Jurkat, Clone E6-1 (cell line): ENCODE results near the gene C1QTNF12.
"Not testable (repeated sequence)": the region's sequence is repeated elsewhere in the genome, so short reads cannot be mapped to it uniquely, and the experiment has no call there.

Experiments
- DNase-seq: peaks from one replicate; pipeline ENCODE4 v3.0.0-alpha.2; 2011; ENCODE audit warnings: low read depth, low spot score
- H3K4me3 ChIP-seq: 2 replicates; pipeline ENCODE4 v1.5.1; 2011; ENCODE audit warnings: mild to moderate bottlenecking, low read length, control low read depth, moderate library complexity

Gene C1QTNF12

DNA sequence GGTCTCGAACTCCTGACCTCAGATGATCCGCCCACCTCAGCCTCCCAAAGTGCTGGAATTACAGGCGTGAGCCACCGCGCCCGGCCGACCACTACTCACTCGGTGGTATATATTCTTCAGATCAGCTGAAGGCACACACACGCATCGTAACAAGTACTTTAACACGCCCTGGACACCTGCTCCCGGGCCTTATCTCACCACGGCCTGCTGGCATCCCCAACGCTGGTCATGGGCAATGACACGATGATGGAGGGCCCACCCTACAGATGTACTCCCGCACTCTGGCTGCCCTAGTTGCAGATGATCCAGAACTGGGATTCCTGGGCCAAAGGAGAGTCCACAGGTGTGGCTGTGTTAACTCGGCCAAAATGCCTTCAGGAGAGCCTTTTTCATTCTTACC is 15.5 kb upstream of the C1QTNF12 start:
- DNase-seq, result no peak
- no peak overlapping the region for H3K4me3 ChIP-seq

DNA sequence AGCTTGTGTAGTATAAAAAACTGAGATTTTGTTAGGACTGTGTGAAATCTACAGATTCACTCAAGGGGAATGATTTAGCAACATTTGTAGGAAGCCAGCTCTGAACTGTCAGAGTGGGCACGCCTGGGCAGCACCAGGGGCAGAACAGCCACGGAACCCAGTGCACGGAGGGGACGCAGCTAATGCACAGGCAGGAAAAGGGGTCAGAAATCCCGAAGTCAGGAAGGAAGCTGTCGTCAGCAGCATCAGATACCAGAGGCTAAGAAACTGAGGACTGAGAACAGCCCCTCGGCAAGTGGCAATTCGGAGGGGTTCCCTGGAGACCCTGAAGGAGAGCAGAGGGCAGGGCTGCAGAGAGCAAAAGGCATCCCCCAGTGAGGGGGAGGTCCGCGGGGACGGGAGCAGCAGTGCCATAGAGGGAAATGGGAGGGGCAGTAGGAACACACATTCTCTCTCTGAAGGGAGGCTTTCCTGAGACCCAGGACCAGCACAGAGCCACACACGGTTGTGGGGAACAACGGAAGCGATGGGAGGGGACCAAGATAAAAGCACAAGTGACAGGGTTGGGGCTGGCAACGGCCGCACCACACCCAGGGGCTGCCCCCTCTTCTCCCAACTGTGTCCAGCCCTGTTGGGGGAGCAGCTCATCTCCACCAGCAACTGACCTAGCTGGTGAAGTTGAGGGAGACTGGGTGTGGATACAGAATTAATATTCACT is 14.5 kb upstream of the C1QTNF12 start:
- no peak overlapping the region for H3K4me3 ChIP-seq
- no peak for DNase-seq

DNA sequence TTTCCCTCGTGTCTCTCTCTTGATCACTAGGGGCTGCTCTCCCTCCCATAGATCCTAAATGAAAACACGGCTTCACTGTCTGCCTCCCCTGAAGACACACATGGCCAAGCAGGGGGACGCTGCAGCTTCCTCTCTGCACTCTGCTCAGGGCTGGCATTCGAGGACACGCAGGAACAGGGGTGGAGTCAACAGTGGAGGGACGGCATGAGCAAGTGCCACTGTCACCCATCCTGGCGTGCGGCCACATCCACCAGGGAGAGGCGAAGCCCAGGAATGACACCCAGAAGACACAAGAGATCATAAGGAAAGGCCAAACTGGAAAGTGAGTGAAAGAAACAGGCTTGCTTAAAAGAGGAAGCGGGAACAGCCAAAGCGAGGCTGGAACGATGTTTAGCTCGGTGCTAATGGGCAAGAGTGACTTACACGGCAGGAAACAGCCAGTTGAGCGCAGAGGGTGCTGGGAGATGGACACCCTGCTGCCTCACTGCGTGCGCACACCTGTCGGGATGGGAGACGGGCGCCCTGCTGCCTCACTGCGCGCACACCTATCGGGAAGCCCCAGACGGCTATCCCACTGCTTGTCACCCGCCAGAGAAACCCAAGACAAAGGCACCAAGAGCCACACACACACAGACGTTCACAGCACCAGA is 13.6 kb upstream of the C1QTNF12 start:
- no peak overlapping the region for H3K4me3 ChIP-seq
- no peak for DNase-seq

DNA sequence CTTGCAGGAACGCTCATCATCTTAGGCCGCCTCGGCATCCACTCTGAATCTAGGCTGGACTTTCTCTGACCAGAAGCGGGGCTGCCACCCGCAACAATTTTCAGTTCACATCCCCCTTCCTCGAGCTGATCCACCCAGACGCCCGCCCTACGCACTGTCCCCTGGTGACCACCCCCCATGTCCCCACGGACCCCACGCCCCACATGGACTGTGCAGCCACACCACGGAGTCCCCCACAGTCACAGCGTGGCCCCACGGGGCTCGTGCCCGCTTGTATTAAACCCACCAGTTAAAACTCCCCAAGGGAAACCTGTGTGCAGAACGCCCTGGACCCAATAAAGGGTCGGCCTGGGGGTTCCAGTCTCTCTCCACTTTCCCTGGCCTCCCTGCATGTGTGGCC is 13.0 kb upstream of the C1QTNF12 start:
- no peak overlapping the region for H3K4me3 ChIP-seq
- no peak for DNase-seq

DNA sequence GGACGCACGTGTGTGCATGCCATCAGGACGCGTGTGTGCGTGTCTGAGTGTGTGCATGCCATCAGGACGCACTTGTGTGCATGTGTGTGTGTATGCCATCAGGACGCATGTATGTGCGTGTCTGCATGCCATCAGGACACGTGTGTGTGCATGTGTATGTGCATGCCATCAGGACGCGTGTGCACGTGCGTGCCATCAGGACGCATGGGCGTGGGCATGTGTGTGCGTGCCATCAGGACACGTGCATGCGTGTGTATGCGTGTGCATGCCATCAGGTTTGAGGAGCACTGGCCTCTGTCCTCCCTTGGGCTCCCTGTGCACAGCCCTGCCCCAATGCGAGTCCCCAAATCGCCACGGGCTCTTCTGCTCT is 12.6 kb upstream of the C1QTNF12 start:
- DNase-seq, result no peak
- no peak overlapping the region for H3K4me3 ChIP-seq

DNA sequence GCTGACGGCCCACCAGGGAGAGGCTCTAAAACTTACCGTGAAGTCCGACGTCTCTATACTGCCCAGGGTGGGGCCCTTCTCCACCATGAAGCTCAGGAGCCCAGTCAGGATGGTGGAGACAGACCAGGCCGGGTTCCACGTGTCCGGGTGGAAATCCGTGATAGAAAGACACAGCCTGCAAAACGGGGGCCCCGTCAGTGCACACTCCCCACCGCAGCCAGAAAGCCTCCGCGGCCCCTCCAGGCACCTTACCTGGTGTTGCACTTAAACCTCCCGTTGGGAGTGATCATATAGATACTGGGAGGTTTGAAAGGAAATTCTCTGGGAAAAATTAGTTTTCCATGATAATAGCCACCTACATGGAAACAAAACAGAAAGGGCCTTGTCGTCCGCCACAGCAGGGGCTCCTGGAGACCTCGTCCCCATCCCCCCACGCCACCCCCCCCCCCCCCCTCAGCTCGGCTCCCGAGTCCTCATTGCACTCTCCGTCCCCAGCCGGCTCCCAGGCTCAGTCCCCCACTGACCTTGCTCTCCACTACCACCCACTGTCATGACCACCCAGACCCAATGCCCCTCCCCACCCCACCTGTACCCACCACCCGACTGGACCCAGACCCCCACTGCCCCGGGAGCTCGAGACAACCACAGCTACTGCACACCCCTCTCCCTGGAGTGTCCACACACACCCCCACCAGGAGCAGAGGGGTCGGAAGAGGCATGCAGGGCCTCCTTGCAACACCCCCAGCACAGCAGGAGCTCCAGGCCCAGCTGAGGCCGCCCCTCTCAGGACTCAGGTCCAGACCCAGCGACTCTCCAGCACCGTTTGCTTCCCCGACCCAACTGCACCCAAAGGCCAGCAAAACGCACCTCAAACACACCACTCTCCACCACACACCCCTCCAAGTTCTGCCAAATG is 10.7 kb upstream of the C1QTNF12 start:
- no peak overlapping the region for H3K4me3 ChIP-seq
- no peak for DNase-seq

DNA sequence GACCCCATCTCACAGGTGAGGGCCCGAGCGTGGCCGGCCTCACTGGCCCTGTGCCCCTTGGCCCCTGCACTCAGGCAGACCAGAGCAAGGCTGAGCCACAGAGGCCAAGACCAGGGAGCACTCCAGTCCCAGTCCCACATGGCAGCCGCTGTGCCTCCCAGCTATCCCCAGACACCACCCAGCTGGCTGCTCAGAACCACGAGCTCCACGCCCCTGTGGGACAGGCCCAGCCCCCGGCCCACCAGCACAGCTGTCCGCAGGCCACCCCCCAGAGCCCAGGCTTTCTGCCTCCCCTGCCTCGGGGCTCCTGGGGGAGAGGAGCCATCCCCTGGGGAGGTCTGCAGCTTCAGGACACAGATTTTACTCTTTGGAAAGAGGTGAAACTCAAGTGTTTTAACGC is 9.1 kb upstream of the C1QTNF12 start:
- DNase-seq, result no peak
- H3K4me3 ChIP-seq, result no peak overlapping the region

DNA sequence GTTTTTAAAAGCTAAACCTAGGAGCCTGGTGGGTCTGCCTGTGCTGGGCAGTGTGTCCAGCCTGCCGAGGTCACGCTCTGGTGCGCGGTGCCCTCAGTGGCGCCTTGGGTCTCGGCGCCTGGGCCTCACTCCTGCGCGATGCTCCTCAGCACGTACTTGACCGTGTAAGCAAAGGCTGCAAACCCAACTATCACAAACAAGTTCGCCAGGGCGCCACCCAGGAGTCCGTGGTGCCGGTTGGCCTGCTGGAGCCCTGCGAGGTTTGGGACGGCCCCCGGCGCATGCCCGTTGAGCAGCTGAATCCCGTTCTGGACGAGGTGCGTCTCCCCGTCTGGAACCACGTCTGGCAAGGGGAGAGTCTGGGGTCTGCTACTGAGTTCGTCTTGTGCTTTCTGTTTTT is 8.6 kb upstream of the C1QTNF12 start:
- no peak overlapping the region for H3K4me3 ChIP-seq
- no peak for DNase-seq

DNA sequence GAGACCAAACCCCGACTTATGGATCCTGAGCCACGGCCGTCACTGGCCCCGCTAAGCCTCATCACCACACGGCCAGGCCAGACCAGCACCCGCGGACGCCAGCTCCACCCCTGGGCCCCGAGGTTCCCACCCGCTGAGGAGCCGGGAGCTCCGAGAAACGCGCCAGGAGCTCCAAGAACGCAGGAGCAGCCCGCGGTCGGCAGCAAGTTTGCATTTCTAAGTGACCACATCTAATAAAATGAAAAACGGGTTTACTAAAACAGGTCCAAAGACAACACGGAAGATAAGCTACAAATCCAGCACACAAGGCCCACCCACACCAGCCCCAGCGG is 8.1 kb upstream of the C1QTNF12 start:
- H3K4me3 ChIP-seq, result no peak overlapping the region
- DNase-seq, result no peak

DNA sequence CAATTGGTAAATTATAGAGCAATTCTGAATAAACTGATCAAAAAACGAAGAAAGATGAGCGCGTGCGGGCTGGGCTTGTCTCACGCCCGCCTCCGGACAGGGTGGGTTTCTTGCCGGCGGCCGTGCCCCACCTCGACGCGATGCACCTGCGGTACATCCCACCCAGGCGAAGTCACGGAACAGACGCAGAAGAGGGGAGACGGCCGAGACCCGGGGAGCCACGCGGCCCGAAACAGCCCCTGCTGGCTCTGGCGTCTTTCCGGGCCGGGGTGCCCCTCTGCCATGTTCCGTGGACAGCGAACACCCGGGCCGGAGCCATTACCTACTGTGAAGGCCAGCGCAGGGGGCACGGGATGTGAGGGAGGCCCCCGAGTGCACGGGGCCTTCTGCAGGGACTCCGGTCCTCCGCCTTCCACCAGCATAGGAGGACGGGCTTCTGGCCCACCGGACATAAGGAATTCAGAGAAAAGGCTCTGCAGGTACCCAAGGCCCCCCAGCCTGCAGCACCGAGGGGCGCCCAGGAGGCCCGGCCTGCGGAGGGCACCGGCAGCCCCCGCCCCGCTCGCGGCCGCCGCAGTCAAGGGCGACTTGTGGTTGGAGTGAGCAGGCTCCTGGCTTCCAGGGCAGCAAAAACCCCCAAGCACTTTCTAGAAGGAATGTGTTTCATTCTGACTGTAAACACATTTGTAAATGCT is 7.6 kb upstream of the C1QTNF12 start:
- no peak overlapping the region for H3K4me3 ChIP-seq
- DNase-seq, result no peak

DNA sequence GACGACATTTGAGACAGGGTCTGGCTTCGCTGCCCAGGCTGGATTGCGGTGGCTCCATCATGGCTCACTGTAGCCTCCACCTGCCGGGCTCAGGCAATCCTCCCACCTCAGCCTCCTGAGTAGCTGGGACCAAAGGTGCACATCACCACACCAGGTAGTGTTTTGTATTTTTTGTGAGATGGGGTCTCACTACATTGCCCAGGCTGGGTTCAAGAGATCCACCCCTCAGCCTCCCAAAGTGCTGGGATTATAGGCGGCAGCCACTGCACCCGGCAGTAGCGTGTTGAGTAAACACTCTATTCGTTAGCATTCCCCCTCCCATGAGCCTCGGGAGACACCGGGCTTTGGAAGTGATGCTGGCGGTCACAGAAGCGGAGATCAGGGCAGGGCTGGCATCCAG is 6.8 kb upstream of the C1QTNF12 start:
- DNase-seq, result no peak
- H3K4me3 ChIP-seq, result no peak overlapping the region

DNA sequence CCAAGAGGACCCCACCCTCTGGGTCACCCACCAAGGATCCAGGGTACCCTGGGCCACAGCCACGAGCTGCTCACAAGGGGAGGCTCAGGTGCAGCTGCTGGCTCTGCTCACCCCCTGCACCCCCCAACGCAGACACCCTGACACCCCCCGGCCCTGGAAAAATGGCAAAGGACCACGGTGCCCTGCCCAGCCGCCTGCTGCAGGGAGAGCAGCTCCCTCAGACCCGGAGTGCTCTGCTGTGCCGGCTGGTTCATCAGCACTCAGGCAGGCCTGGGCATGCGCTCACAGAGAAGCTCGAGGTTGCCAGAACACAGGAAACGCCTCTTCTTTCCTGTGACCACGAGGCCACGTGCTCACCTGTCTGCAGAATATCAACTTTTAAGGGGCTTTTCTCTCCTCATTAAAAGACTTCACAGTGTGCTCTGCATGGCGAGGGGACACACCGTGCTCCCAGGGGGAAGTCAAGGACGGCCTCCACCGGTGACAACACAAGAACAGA is 4.3 kb upstream of the C1QTNF12 start:
- DNase-seq, result peak; percentile 74

DNA sequence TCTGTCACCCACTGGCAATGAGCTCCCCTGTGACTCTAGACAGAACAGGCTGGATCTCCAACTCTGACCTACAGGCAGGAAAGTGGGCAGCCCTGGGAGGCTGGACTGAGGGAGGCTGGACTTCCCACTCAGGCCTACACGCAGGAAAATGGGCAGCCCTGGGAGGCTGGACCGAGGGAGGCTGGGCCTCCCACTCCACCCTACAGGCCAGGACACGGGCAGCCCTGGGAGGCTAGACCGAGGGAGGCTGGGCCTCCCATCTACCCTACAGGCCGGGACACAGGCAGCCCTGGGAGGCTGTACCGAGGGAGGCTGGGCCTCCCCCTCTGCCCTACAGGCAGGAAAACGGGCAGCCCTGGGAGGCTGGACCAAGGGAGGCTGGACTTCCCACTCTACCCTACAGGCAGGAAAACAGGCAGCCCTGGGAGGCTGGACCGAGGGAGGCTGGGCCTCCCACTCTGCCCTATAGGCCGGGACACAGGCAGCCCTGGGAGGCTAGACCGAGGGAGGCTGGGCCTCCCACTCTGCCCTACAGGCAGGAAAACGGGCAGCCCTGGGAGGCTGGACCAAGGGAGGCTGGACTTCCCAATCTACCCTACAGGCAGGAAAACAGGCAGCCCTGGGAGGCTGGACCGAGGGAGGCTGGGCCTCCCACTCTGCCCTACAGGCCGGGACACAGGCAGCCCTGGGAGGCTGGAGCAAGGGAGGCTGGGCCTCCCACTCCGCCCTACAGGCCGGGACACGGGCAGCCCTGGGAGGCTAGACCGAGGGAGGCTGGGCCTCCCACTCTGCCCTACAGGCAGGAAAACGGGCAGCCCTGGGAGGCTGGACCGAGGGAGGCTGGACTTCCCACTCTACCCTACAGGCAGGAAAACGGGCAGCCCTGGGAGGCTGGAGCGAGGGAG is 1.7 kb upstream of the C1QTNF12 start:
- not testable (repeated sequence) for H3K4me3 ChIP-seq, DNase-seq

More for the DNA sequence above, 4.3 kb upstream of the C1QTNF12 start:
- H3K4me3 ChIP-seq, result peak overlapping the region; percentile 3; the same call in 1 of the 2 replicates

DNA sequence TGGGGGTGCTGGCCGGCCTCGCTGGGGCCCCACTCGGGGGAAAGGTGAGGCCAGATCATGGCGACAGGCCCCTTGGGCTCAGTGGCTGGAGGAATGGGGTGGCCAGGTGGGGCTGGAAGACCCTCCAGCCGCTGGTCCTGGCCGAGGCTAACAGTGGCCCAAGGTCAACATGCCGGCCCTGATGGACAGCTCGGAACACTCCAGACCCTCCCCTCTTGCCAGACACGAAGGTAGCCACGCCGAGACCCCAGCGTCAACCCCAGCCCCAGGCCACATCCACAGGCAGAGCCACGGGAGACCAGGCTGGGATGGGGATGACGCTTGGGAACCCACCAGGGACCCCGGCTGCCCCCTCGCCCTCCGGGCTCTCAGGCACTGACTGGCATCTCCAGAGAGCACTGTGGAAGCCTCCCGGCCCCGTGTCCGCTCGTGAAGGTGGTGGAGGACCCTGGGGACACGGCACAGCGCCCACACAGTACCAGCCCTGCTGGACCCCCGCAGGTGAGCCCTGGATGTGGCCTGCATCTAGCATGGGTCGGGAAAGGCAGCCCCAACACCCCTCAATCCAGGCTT is 905 bp upstream of the C1QTNF12 start:
- no peak overlapping the region for H3K4me3 ChIP-seq
- DNase-seq, result no peak

DNA sequence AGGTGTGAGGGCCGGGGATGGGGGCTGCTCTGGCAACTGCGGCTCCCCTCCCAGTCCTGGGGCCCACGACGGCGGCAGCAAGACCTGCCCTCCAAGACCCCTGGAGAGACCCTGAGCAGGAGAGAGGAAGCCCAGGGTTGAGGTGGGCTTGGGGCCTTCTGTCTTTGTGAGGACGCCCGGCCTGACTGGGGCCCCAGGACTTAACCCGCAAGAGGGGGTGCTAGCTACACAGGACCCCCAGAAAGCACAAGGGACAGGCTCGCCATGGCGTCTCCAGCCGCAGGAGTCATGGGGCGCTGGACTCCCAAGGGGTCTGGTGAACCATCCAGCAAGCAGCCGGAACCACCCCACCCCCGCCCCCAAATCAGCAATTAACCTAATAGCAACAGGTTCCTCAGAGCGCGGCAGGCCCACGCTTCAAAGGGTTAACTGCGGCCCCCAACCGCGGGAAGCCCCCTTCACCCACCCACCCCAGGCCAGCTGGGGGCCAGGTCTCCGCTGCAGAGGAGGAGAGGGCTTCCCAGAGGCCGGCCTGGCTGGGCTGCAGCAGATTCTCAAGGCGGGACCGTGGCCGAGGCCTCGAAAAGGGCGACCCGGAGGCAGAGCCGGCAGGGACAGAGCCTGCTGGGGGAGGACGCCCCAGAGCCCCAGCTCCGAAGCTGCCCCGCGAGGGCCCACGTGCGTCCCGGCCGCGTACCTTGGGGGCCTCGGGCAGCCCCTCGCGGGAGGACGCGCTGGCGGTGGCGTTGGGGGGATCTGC is 525 bp downstream of the C1QTNF12 start:
- H3K4me3 ChIP-seq, result no peak overlapping the region
- DNase-seq, result no peak

DNA sequence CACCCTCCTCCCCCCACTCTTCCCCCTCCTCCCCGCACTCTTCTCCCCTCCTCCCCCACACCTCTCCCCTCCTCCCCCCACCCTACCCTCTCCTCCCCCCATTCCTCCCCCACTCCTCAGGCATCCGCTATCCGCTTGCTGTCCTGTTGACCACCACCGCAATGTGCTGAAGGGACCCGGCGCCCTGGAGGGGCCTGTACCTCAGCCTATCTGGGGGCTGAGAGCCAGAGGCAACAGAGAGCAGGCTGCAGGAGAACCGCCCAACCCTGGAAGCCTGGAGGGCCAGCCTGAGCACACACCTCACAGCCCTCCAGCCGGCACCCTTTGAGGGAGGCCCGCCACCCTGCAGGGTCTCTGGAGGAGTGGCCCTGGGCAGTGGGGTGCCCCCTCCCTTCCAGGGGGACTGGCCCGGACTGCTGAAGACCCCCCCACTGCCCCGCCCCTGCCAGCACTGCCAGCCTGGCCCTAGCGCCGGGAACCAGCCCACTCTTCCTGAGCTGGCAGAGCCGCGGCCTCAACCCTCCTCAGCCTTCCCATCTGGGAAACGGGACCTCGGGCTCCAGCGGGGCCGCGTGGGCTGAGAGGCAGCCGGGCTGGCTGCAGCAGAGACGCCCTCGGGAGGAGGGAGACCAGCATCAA is 1.2 kb downstream of the C1QTNF12 start:
- H3K4me3 ChIP-seq, result no peak overlapping the region
- DNase-seq, result no peak

DNA sequence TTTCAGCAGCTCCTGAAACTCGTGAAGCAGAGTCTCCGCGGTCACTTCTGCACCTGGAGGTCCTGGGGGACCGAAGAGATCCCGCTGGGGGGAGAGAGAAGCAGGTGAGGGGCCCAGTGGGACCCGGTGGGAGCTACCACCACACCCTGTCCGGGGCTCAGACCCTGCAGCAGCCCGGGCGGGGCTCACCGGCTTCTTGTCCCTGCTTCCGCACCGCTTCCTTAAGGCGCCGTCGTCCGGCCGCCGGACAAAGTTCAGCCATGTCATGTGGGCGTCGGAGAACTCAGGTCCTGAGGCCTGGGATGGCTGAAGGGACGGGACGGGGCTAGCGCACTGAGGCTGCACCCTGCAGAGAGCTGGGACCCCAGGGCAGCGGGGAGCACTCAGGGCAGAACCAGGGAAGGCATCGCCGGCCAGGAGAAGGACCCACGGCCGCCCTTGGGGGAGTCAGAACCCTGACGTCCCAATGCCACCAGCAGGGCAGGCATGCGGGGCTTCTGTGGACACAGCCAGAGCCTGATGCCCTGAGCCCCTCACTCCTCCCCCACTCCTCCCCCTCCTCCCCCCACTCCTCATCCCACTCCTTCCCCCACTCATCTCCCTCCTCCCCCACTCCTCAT is 2.2 kb downstream of the C1QTNF12 start:
- no peak overlapping the region for H3K4me3 ChIP-seq
- DNase-seq, result no peak
